IMR-90 (cell line): ENCODE data around the gene ABHD15. TPM values are rescaled to one million over a fixed set of nuclear protein-coding genes. Genes with fewer than 3 reads are reported as not detected.

ENCODE experiments used
- ATAC-seq: fragments of 200-7000 bp; cut with Tn5 transposase; 2 replicates; pipeline ENCODE4 v1.9.1; 2020; ENCODE audit warnings: low read depth, mild to moderate bottlenecking, moderate library complexity
- BruUV-seq: library from RNA; stranded (reverse); fragments of 400-500 nt; replicated peaks from 2 replicates; lab custom pipeline; 2021; lab: Mats Ljungman, UMichigan
- CTCF ChIA-PET: fragments of 300-600 bp; formaldehyde crosslinking; extraction: SDS; loops from one replicate; lab custom pipeline; 2021; ENCODE audit warnings: antibody characterized with exemption; lab: Yijun Ruan, JAX
- POLR2A ChIA-PET: fragments of 300-600 bp; sonication (Branson Sonifier 250); formaldehyde crosslinking; loops from one replicate; lab custom pipeline; 2022; ENCODE audit warnings: antibody characterized with exemption; ENCODE audit not compliant: unreplicated experiment; lab: Charles Lee
- DNase-seq: peaks from one replicate; pipeline ENCODE4 v3.0.0; 2013
- H2AFZ ChIP-seq: replicated peaks from 2 replicates; pipeline ENCODE3; 2013; ENCODE audit warnings: low read length, mild to moderate bottlenecking; ENCODE audit not compliant: poor library complexity
- H2AK5ac ChIP-seq: 2 replicates; pipeline ENCODE4 v1.6.1; 2013; ENCODE audit warnings: low read depth, low read length, inconsistent platforms
- H2AK9ac ChIP-seq: replicated peaks from 2 replicates; pipeline ENCODE3; 2013; ENCODE audit warnings: mild to moderate bottlenecking, low read depth, low read length, moderate library complexity; ENCODE audit not compliant: poor library complexity
- H2BK120ac ChIP-seq: 2 replicates; pipeline ENCODE4 v1.6.1; 2013; ENCODE audit warnings: low read depth, low read length, inconsistent platforms
- H2BK15ac ChIP-seq: 3 replicates; pipeline ENCODE4 v1.6.1; 2013; ENCODE audit warnings: low read depth, low read length, inconsistent platforms
- H2BK20ac ChIP-seq: 2 replicates; pipeline ENCODE4 v1.6.1; 2013; ENCODE audit warnings: low read depth, mild to moderate bottlenecking, inconsistent platforms, low read length, moderate library complexity
- H2BK5ac ChIP-seq: 2 replicates; pipeline ENCODE4 v1.6.1; 2013; ENCODE audit warnings: mild to moderate bottlenecking, low read depth, low read length, inconsistent platforms; ENCODE audit not compliant: poor library complexity, severe bottlenecking
- H3K14ac ChIP-seq: replicated peaks from 2 replicates; pipeline ENCODE4 v1.6.1; 2013; ENCODE audit warnings: low read depth, low read length, inconsistent platforms
- H3K18ac ChIP-seq: 2 replicates; pipeline ENCODE4 v1.6.1; 2013; ENCODE audit warnings: low read depth, low read length, control low read depth
- H3K23ac ChIP-seq: 2 replicates; pipeline ENCODE4 v1.6.1; 2013; ENCODE audit warnings: low read depth, low read length, inconsistent platforms
- H3K27ac ChIP-seq: 2 replicates; pipeline ENCODE4 v1.5.1; 2013; ENCODE audit warnings: mild to moderate bottlenecking, control low read depth, low read length; ENCODE audit not compliant: insufficient read depth
- H3K27me3 ChIP-seq: 2 replicates; pipeline ENCODE4 v1.6.1; 2013; ENCODE audit warnings: low read length; ENCODE audit not compliant: control insufficient read depth, insufficient read depth
- H3K36me3 ChIP-seq: 2 replicates; pipeline ENCODE4 v1.6.1; 2013; ENCODE audit warnings: low read length, mixed read lengths; ENCODE audit not compliant: control insufficient read depth, insufficient read depth
- H3K4ac ChIP-seq: 2 replicates; pipeline ENCODE4 v1.6.1; 2013; ENCODE audit warnings: low read depth, low read length, inconsistent platforms
- H3K4me1 ChIP-seq: 2 replicates; pipeline ENCODE4 v1.6.1; 2013; ENCODE audit warnings: low read length, mixed read lengths; ENCODE audit not compliant: control insufficient read depth, insufficient read depth
- H3K4me2 ChIP-seq: 2 replicates; pipeline ENCODE4 v1.6.1; 2013; ENCODE audit warnings: low read depth, mild to moderate bottlenecking, control low read depth, low read length, moderate library complexity
- H3K4me3 ChIP-seq: 2 replicates; pipeline ENCODE4 v1.5.1; 2013; ENCODE audit warnings: low read depth, mild to moderate bottlenecking, control low read depth, low read length, moderate library complexity; ENCODE audit not compliant: insufficient read depth
- H3K56ac ChIP-seq: 2 replicates; pipeline ENCODE4 v1.6.1; 2013; ENCODE audit warnings: low read length, inconsistent platforms; ENCODE audit not compliant: insufficient read depth; ENCODE audit errors: extremely low read depth
- H3K79me1 ChIP-seq, 2 experiments: 2 replicates each; pipeline ENCODE4 v1.6.1; 2013; ENCODE audit warnings: low read length in 2 of 2, inconsistent platforms in 1 of 2, low read depth in 1 of 2
- H3K9ac ChIP-seq: 2 replicates; pipeline ENCODE4 v1.6.1; 2013; ENCODE audit warnings: low read depth, low read length, control low read depth
- H3K9me1 ChIP-seq: 2 replicates; pipeline ENCODE4 v1.6.1; 2013; ENCODE audit warnings: low read length, inconsistent platforms; ENCODE audit not compliant: insufficient read depth
- H3K9me3 ChIP-seq: 2 replicates; pipeline ENCODE4 v1.6.1; 2013; ENCODE audit warnings: low read length; ENCODE audit not compliant: control insufficient read depth, insufficient read depth
- H4K20me1 ChIP-seq: 2 replicates; pipeline ENCODE4 v1.6.1; 2013; ENCODE audit warnings: low read length, inconsistent platforms; ENCODE audit not compliant: insufficient read depth
- H4K5ac ChIP-seq: 2 replicates; pipeline ENCODE4 v1.6.1; 2013; ENCODE audit warnings: mild to moderate bottlenecking, low read depth, low read length, control low read depth
- H4K8ac ChIP-seq, 2 experiments: 2 replicates each; pipeline ENCODE4 v1.6.1; 2013; ENCODE audit warnings: low read depth in 2 of 2, low read length in 2 of 2, control low read depth in 1 of 2, inconsistent platforms in 1 of 2
- H4K91ac ChIP-seq: 2 replicates; pipeline ENCODE4 v1.6.1; 2013; ENCODE audit warnings: low read depth, low read length, inconsistent platforms; ENCODE audit not compliant: insufficient read depth
- FOS ChIP-seq: fragments of 150-350 bp; IDR thresholded peaks from 2 replicates; pipeline ENCODE4 v1.6.1; 2016; ENCODE audit warnings: low read depth, low read length
- POLR2A ChIP-seq: IDR thresholded peaks from 2 replicates; pipeline ENCODE4 v1.6.1; 2012; ENCODE audit warnings: mild to moderate bottlenecking, low read depth, low read length
- RAD21 ChIP-seq: IDR thresholded peaks from 2 replicates; pipeline ENCODE4 v1.6.1; 2012; ENCODE audit warnings: low read length, improper control_type of control experiment
- RCOR1 ChIP-seq: IDR thresholded peaks from 2 replicates; pipeline ENCODE4 v1.6.1; 2012; ENCODE audit warnings: mild to moderate bottlenecking, low read length, improper control_type of control experiment; ENCODE audit not compliant: insufficient replicate concordance
- SMC3 ChIP-seq: fragments of 150-350 bp; IDR thresholded peaks from 2 replicates; pipeline ENCODE4 v1.6.1; 2016; ENCODE audit warnings: low read depth, mild to moderate bottlenecking, antibody characterized with exemption, low read length, moderate library complexity
- WGBS, 2 experiments: methylation state at CpG; one replicate each; pipeline versions ENCODE4 v1.1.5 to v1.1.7; 2013; ENCODE audit warnings: missing lambda C conversion rate in 2 of 2; ENCODE audit not compliant: insufficient read length in 1 of 2; ENCODE audit errors: extremely low coverage in 2 of 2; 5-methylcytosine and 5-hydroxymethylcytosine counted together
- dilution Hi-C: fragments of 300-500 bp; cut with HindIII; formaldehyde crosslinking; loops from one replicate; pipeline ENCODE4 v1.14.3; 2018; ENCODE audit warnings: low sequenced_read_pairs; ENCODE audit not compliant: unreplicated experiment
- in situ Hi-C: fragments of 300-500 bp; cut with MboI; formaldehyde crosslinking; loops from 3 replicates; pipeline ENCODE4 v1.14.3; 2019; ENCODE audit warnings: low sequenced_read_pairs, inconsistent platforms, mixed read lengths
- intact Hi-C: fragments of 100-400 bp; cut with micrococcal nuclease; formaldehyde crosslinking; loops from 2 replicates; pipeline ENCODE4 v1.10.0; 2022
- polyA plus RNA-seq, 3 experiments: library from polyadenylated mRNA; depleted of rRNA; stranded (reverse); fragments of >200 nt; gene quantifications; 2 replicates each; pipeline ENCODE4 v1.2.3, GENCODE V29; 2012; ENCODE audit warnings: low replicate concordance in 1 of 3
- total RNA-seq: library from RNA; depleted of rRNA; stranded (reverse); fragments of >200 nt; gene quantifications from 2 replicates; pipeline ENCODE4 v1.2.3, GENCODE V29; 2012
- TF ChIP-seq, protein P1 (sequence below): fragments of 150-350 bp; IDR thresholded peaks from 2 replicates; pipeline ENCODE4 v1.6.1; 2017; ENCODE audit warnings: mild to moderate bottlenecking, antibody characterized with exemption, low read length, low read depth
- TF ChIP-seq, protein P2 (sequence below): conservative IDR thresholded peaks from 2 replicates; pipeline ENCODE4 v1.5.1; 2012; ENCODE audit warnings: mild to moderate bottlenecking, low read depth, low read length, improper control_type of control experiment

Gene ABHD15
- total and polyA plus RNA-seq, 2 of the 4 experiments (the other 2 are of a cell fraction): 3.2 to 4.6 TPM

DNA sequence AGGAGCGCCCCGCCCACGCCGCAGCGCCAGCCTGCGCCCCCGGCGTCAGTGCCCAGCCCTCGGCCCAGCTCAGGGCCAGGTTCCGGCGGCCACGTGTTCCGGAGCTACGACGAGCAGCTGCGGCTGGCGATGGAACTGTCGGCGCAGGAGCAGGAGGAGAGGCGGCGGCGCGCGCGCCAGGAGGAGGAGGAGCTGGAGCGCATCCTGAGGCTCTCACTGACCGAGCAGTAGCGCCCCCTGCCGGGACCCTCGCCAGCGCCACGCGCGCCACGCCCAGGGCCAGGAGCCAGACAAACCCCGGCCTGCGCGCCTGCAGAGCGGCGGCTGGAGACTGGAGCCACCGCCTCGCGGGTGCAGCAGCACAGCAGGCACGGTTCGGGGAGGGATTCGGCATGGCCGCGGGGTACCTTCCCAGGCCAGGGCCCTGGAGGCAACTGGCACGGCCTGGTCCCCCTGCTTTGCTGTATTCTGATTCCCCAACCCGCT lies 46.6 kb upstream of the ABHD15 start:
- no peak overlapping the region; the same call in 1 of the 2 replicates for H3K4ac ChIP-seq
- ChIA-PET POLR2A (interaction anchor here (0.6 kb wide), 1 partner anchor 9 kb away, joined by 3 read pairs; no protein-coding TSS in a partner anchor), CTCF (interaction anchor here (0.6 to 1.1 kb wide), 2 partner anchors 9 to 1310 kb away, joined by 3 read pairs; no protein-coding TSS in a partner anchor)
- H3K14ac ChIP-seq: no peak overlapping the region
- peaks cover 2% of the 10 kb centered on the region; the same call in 1 of the 2 replicates for H3K36me3 ChIP-seq
- H3K4me3 ChIP-seq: no peak overlapping the region
- dilution Hi-C loops (no loop called here), intact Hi-C loops (no loop called here), in situ Hi-C loops (no loop called here)
- H2BK15ac ChIP-seq: no peak overlapping the region
- H3K23ac ChIP-seq: no peak overlapping the region
- no peak overlapping the region for H3K27ac ChIP-seq
- peak overlapping the region; percentile 50 for H2AK9ac ChIP-seq
- peak overlapping the region; percentile 92 for H2AFZ ChIP-seq
- H3K9me1 ChIP-seq: peaks cover 8% of the 10 kb centered on the region; the same call in 1 of the 2 replicates
- H3K27me3 ChIP-seq: no peaks in the 10 kb centered on the region; the same call in 1 of the 2 replicates
- no peak overlapping the region for H3K18ac ChIP-seq
- BruUV-seq: no TSS peak
- H4K91ac ChIP-seq: no peak overlapping the region
- H3K9me3 ChIP-seq: no peaks in the 10 kb centered on the region
- WGBS, 2 experiments: 16% methylated on average over 28 of the region's 50 CpGs; no CpG with 5 or more reads in 1 of the 2 experiments
- TF ChIP-seq, protein P1, sequence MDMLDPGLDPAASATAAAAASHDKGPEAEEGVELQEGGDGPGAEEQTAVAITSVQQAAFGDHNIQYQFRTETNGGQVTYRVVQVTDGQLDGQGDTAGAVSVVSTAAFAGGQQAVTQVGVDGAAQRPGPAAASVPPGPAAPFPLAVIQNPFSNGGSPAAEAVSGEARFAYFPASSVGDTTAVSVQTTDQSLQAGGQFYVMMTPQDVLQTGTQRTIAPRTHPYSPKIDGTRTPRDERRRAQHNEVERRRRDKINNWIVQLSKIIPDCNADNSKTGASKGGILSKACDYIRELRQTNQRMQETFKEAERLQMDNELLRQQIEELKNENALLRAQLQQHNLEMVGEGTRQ: no peak
- TF ChIP-seq POLR2A (no peak), SMC3 (peak; percentile 32), RAD21 (peak; percentile 40), RCOR1 (no peak), FOS (no peak)
- TF ChIP-seq, protein P2, sequence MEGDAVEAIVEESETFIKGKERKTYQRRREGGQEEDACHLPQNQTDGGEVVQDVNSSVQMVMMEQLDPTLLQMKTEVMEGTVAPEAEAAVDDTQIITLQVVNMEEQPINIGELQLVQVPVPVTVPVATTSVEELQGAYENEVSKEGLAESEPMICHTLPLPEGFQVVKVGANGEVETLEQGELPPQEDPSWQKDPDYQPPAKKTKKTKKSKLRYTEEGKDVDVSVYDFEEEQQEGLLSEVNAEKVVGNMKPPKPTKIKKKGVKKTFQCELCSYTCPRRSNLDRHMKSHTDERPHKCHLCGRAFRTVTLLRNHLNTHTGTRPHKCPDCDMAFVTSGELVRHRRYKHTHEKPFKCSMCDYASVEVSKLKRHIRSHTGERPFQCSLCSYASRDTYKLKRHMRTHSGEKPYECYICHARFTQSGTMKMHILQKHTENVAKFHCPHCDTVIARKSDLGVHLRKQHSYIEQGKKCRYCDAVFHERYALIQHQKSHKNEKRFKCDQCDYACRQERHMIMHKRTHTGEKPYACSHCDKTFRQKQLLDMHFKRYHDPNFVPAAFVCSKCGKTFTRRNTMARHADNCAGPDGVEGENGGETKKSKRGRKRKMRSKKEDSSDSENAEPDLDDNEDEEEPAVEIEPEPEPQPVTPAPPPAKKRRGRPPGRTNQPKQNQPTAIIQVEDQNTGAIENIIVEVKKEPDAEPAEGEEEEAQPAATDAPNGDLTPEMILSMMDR: peak; percentile 61
- H4K20me1 ChIP-seq: peaks cover 6% of the 10 kb centered on the region; the same call in 1 of the 2 replicates
- H2AK5ac ChIP-seq: no peak overlapping the region
- no peak overlapping the region for H2BK20ac ChIP-seq
- DNase-seq (peak; percentile 59), ATAC-seq (peak; percentile 57)
- H3K4me2 ChIP-seq: no peak overlapping the region
- peak overlapping the region in 1 of 2 experiments; percentile 35; a peak in 1 of 4 replicates for H4K8ac ChIP-seq
- H2BK120ac ChIP-seq: no peak overlapping the region
- H2BK5ac ChIP-seq: no peak overlapping the region
- no peaks in the 10 kb centered on the region for H3K79me1 ChIP-seq
- H4K5ac ChIP-seq: no peak overlapping the region
- no peak overlapping the region for H3K56ac ChIP-seq
- H3K9ac ChIP-seq: no peak overlapping the region
- no peaks in the 10 kb centered on the region for H3K4me1 ChIP-seq
